Choroid plexus epithelial cell (primary cell): Measurements from ENCODE around the gene MEIS1.

Source experiments
- DNase-seq: peaks from one replicate; pipeline ENCODE4 v3.0.0-alpha.2; 2010; ENCODE audit warnings: low read depth
- H3K4me3 ChIP-seq: 2 replicates; pipeline ENCODE4 v1.5.1; 2011; ENCODE audit warnings: low read depth, mild to moderate bottlenecking, control low read depth, low read length, moderate library complexity
- TF ChIP-seq, protein P1 (sequence below): conservative IDR thresholded peaks from 2 replicates; pipeline ENCODE4 v1.5.1; 2011; ENCODE audit warnings: low read depth, mild to moderate bottlenecking, control low read depth, inconsistent platforms, low read length, moderate library complexity

Gene MEIS1

DNA sequence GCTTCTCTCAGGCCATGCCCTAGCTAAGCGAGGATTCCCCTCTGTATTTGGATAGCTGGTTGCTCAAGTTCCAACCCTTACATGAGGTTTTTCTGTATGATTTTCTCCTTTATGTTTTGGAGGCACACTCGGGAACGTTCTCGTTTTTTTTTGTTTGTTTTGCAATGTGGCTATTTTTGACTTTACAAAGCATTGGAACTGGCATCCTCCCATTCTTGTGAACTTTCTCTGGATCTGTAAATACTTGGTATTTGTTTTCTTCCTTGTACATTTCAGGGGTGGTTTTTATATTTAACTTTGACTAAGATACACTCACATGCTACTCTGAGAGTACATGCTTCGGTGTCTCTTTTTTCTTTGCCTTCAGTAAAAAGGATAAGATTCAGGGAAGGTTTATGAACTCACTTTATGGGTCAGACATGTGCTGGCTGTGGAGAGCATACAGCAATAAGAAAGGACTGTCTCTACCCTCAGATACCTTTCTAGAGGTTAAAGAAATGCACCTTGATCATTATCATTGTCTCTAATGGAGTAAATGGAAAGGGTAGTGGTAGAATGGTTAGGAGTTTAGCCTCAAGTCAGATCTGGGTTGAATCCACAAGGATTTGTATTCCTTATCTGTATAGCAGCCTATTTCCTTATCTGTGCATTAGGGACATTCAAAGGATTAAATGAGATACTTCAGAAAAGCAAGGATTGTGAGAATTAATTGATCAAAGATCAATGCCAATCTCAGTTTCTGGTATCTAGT is 61.9 kb downstream of the MEIS1 start:
- TF ChIP-seq, protein P1, sequence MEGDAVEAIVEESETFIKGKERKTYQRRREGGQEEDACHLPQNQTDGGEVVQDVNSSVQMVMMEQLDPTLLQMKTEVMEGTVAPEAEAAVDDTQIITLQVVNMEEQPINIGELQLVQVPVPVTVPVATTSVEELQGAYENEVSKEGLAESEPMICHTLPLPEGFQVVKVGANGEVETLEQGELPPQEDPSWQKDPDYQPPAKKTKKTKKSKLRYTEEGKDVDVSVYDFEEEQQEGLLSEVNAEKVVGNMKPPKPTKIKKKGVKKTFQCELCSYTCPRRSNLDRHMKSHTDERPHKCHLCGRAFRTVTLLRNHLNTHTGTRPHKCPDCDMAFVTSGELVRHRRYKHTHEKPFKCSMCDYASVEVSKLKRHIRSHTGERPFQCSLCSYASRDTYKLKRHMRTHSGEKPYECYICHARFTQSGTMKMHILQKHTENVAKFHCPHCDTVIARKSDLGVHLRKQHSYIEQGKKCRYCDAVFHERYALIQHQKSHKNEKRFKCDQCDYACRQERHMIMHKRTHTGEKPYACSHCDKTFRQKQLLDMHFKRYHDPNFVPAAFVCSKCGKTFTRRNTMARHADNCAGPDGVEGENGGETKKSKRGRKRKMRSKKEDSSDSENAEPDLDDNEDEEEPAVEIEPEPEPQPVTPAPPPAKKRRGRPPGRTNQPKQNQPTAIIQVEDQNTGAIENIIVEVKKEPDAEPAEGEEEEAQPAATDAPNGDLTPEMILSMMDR: no peak
- no peak overlapping the region for H3K4me3 ChIP-seq
- no peak for DNase-seq

GRCh38 chr2:66497431-66498288 is 62.7 kb downstream of the MEIS1 start:
- H3K4me3 ChIP-seq: no peak overlapping the region

GRCh38 chr2:66498289-66498975 is 63.5 kb downstream of the MEIS1 start:
- DNase-seq: no peak
- TF ChIP-seq, protein P1: no peak
- no peak overlapping the region for H3K4me3 ChIP-seq

More at GRCh38 chr2:66497431-66498288, 62.7 kb downstream of the MEIS1 start:
- TF ChIP-seq, protein P1: no peak
- no peak for DNase-seq

- DNase-seq: no peak
- H3K4me3 ChIP-seq: no peak overlapping the region
- TF ChIP-seq, protein P1: no peak
These were observed 66.3 kb downstream of the MEIS1 start for GRCh38 chr2:66501267-66501666.

GRCh38 chr2:66506265-66506664 is 71.3 kb downstream of the MEIS1 start:
- TF ChIP-seq, protein P1: no peak
- no peak for DNase-seq
- no peak overlapping the region for H3K4me3 ChIP-seq

GRCh38 chr2:66507673-66508201 is 72.8 kb downstream of the MEIS1 start:
- DNase-seq: no peak

More at GRCh38 chr2:66507673-66508201, 72.8 kb downstream of the MEIS1 start:
- H3K4me3 ChIP-seq: no peak overlapping the region
- TF ChIP-seq, protein P1: no peak
